HAP-1 (cell line): ENCODE data around the gene MBNL1.
A peak's percentile ranks its signal among the peaks of the same experiment; 100 is the strongest.
"Not testable (repeated sequence)": the region's sequence is repeated elsewhere in the genome, so short reads cannot be mapped to it uniquely, and the experiment has no call there.

ENCODE experiments used
- DNase-seq, 2 experiments: peaks; one replicate each; pipeline ENCODE4 v3.0.0-alpha.2; 2016 to 2020; ENCODE audit warnings: low spot score in 2 of 2
- H3K27me3 ChIP-seq: fragments of 250-450 bp; sonication (Bioruptor Pico); 2 replicates; pipeline ENCODE4 v1.5.1; 2020; ENCODE audit warnings: low read depth, mild to moderate bottlenecking, moderate library complexity
- H3K36me3 ChIP-seq: fragments of 250-450 bp; sonication (Bioruptor Pico); replicated peaks from 2 replicates; pipeline ENCODE4 v1.5.1; 2020; ENCODE audit warnings: mild to moderate bottlenecking
- H3K4me1 ChIP-seq: fragments of 250-450 bp; sonication (Bioruptor Pico); 2 replicates; pipeline ENCODE4 v1.5.1; 2020; ENCODE audit warnings: mild to moderate bottlenecking
- H3K4me3 ChIP-seq: fragments of 250-450 bp; sonication (Bioruptor Pico); 2 replicates; pipeline ENCODE4 v1.5.1; 2020; ENCODE audit warnings: mild to moderate bottlenecking, moderate library complexity
- H3K9me3 ChIP-seq: fragments of 250-450 bp; sonication (Bioruptor Pico); 2 replicates; pipeline ENCODE4 v1.5.1; 2020; ENCODE audit warnings: mild to moderate bottlenecking, moderate library complexity
- in situ Hi-C: fragments of 300-500 bp; cut with MboI; formaldehyde crosslinking; loops from 3 replicates; pipeline ENCODE4 v1.14.3; 2020; ENCODE audit warnings: low sequenced_read_pairs, inconsistent platforms, mixed read lengths

The MBNL1 gene

DNA sequence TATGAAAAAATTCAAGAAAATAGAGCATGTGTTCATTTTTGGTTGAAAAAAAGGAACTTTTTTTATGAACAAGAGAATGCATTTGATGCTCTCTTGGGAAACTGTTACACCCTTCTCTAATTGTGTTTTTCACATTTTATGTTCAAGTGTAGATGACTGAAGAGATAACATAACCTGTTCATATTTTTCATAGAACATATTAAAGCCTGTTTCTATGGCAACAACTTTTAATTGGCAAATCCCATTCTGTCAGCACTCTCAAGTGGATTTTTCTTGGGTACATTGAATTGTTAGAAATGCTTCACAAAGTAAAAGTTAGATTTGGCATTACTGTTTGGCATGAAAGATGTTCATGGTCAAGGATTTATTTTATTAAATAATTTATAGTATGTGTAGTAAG, 117.5 kb downstream of the MBNL1 start:
- Histone ChIP-seq H3K4me3 (no peak overlapping the region), H3K4me1 (peaks cover 50% of the 10 kb centered on the region), H3K27me3 (no peaks in the 10 kb centered on the region), H3K9me3 (no peaks in the 10 kb centered on the region), H3K36me3 (no peaks in the 10 kb centered on the region)
- no peak for DNase-seq
- in situ Hi-C loops = no loop called here

DNA sequence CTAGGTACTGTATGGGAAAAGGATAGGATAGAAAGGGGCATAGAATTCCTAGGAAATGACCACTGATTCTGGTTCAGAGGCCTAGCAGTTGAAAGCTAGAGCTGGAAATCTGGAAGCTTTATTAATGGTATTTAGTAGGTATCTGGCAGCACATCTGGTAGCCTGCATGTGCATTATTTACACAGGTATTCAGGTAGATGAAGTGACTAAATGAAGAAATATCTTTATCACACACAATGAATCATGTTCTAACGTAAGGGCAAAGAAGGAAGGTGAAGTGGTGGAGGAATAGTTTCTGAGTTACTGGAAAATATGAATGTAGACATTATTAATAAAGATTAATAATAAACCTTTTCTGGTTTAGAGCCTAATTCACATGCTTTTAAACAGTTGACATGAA, 119.9 kb downstream of the MBNL1 start:
- H3K4me1 ChIP-seq = peaks cover 55% of the 10 kb centered on the region
- H3K9me3 ChIP-seq = no peaks in the 10 kb centered on the region
- no peak for DNase-seq
- in situ Hi-C loops = no loop called here
- H3K4me3 ChIP-seq = no peak overlapping the region
- no peaks in the 10 kb centered on the region for H3K27me3 ChIP-seq
- H3K36me3 ChIP-seq = no peaks in the 10 kb centered on the region

DNA sequence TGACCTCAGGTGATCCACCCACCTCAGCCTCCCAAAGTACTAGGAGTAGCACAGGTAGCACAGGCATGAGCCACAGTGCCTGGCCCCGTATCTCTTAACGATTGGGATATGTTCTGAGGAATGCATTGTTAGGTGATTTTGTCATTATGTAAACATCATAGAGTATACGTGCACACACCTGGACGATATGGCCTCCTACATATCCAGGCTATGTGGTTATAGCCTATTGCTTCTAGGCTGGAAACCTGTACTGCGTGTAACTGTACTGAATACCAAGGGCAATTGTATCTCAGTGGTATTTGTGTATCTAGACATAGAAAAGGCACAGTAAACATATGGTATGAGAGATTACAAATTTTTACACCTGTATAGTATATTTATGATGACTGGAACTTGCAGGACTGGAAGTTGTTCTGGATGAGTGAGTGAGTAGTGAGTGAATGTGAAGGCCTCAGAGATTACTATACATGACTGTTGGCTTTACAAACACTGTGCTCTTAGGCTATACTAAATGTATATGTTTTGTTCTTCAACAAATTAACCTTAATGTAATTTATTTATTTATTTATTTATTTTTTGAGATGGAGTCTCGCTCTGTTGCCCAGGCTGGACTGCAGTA, 120.7 kb downstream of the MBNL1 start:
- no peak overlapping the region for H3K4me3 ChIP-seq
- H3K36me3 ChIP-seq = no peaks in the 10 kb centered on the region
- in situ Hi-C loops = no loop called here
- peaks cover 54% of the 10 kb centered on the region for H3K4me1 ChIP-seq
- H3K27me3 ChIP-seq = no peaks in the 10 kb centered on the region
- no peaks in the 10 kb centered on the region for H3K9me3 ChIP-seq
- no peak for DNase-seq

DNA sequence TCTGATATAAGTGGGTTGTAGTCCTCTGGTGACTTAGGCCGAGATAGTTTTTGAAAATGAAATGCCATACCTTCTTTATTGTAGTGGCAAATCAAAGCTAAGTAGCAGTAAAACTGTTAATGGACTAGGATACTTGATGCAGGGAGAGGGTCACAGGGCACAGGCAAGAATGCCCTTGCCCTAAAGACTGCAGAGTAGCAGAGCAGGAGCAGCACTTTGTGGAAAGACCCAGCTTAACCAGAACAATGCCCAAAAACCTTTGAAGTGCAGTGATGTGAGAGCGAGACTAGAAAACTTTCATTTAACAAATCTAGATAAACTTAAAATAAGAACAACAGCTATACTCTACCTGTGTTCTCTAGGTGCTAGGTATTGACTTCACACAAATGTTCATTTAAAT, 121.9 kb downstream of the MBNL1 start:
- Histone ChIP-seq H3K36me3 (no peaks in the 10 kb centered on the region), H3K9me3 (no peaks in the 10 kb centered on the region), H3K27me3 (no peaks in the 10 kb centered on the region), H3K4me3 (no peak overlapping the region), H3K4me1 (peaks cover 42% of the 10 kb centered on the region)
- no peak for DNase-seq
- in situ Hi-C loops = no loop called here

DNA sequence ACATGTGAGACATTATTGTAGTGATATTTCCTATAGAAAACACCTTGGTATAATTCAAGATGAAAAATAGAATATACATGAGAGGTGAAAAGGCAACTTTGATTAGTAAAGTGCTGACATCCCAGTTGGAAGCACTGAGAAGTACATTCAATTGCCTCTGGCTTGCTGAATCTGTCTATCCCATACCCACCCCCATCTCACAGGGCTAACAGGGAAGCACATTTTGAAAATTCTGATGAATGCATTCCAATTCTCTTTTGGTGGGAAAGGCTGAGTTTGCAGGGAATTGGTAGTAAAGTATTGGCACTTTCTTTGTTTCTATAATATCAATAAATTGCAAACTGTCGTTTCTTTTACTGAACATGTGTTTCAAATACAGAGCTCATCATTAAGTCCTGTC, 122.9 kb downstream of the MBNL1 start:
- DNase-seq = no peak
- Histone ChIP-seq H3K9me3 (no peaks in the 10 kb centered on the region), H3K36me3 (no peaks in the 10 kb centered on the region), H3K4me1 (peaks cover 34% of the 10 kb centered on the region), H3K27me3 (no peaks in the 10 kb centered on the region), H3K4me3 (no peak overlapping the region)
- in situ Hi-C loops = no loop called here

DNA sequence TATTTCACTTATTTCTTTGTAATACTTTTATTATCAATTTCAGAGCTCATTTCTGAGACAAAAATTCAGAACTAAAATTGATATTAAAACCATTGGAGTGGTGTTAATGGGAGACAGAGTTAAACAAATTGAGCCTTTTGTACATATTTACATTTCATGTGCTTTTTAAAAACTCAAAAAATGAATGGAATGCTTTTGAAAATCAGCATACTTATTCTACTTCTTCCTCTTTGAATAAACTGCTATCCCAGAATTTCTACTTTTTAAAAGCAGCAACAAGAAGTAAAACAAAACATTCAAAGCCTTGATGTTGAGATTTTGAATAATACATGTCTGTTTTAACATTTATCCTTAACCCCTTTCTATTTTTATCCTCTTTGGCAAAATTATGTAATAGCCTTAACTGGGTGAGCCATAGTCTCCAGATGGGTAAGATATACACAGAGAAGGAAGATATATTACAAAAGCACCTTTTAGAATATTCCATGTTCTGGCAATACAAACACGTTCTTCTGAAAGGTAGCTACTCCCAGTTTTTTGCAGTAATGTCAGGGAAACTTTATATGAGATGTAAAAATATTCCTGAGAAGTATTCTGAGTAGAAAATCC, 123.6 kb downstream of the MBNL1 start:
- H3K36me3 ChIP-seq = no peaks in the 10 kb centered on the region
- H3K9me3 ChIP-seq = no peaks in the 10 kb centered on the region
- no peaks in the 10 kb centered on the region for H3K27me3 ChIP-seq
- no peak overlapping the region for H3K4me3 ChIP-seq
- DNase-seq = no peak
- peaks cover 34% of the 10 kb centered on the region for H3K4me1 ChIP-seq
- in situ Hi-C loops = no loop called here

DNA sequence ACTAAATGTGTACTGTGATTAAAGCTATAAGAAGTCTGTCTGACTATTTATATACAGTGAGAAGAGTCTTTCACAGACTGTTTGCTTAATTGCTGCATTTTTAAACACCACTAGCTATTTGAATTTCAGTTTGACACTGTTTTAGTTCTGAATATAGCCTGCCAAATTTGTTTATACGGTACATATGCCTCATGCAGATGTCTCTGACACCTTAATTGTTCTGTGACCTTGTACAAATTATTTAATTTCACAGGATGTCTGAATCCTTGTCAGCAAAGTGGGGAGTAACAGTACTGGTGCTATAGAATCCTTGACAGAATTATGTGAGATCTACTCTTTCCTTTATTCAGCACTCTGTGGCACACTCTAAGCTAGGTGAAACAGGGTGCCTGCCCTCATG, 125.5 kb downstream of the MBNL1 start:
- no peaks in the 10 kb centered on the region for H3K27me3 ChIP-seq
- H3K4me1 ChIP-seq = peaks cover 45% of the 10 kb centered on the region
- H3K4me3 ChIP-seq = no peak overlapping the region
- H3K9me3 ChIP-seq = no peaks in the 10 kb centered on the region
- no peak for DNase-seq
- in situ Hi-C loops = no loop called here
- H3K36me3 ChIP-seq = no peaks in the 10 kb centered on the region

DNA sequence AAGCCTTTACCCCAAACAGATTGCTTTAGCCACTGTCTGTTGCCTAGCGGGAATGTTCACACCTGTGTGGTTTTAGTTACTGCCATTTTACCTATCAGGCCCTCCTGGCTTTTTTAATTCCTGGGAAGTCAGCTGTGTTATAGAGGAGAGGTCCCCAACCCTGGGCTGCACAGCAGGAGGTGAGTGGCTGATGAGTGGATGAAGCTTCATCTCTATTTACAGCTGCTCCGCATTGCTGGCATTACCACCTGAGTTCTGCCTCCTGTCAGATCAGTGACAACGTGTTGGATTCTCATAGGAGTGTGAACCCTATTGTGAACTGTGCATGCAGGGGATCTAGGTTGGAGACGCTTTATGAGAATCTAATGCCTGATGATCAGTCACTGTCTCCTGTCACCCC, 127.0 kb downstream of the MBNL1 start:
- no peaks in the 10 kb centered on the region for H3K9me3 ChIP-seq
- no peaks in the 10 kb centered on the region for H3K36me3 ChIP-seq
- H3K4me3 ChIP-seq = no peak overlapping the region
- no peak for DNase-seq
- peaks cover 39% of the 10 kb centered on the region for H3K4me1 ChIP-seq
- H3K27me3 ChIP-seq = no peaks in the 10 kb centered on the region
- in situ Hi-C loops = no loop called here

DNA sequence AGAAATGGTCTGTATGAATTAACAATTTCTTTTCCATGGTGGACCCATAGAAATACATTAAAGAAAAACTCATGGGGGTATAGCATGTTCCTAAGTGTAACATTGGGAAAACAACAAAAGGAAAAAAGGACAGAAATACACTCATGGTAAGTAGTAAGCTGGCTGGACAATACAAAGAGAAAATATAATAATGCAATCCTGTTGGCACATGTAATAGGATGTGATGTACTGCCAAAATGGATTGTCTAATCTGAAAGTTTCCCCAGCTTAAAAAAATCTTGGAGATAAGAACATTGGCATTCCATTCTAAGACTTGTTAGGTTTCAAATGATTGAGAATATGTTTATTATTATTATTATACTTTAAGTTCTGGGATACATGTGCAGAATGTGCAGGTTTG, 128.1 kb downstream of the MBNL1 start:
- Histone ChIP-seq H3K4me1 (peaks cover 28% of the 10 kb centered on the region), H3K27me3 (no peaks in the 10 kb centered on the region), H3K9me3 (no peaks in the 10 kb centered on the region), H3K4me3 (no peak overlapping the region), H3K36me3 (no peaks in the 10 kb centered on the region)
- no peak for DNase-seq
- in situ Hi-C loops = no loop called here

DNA sequence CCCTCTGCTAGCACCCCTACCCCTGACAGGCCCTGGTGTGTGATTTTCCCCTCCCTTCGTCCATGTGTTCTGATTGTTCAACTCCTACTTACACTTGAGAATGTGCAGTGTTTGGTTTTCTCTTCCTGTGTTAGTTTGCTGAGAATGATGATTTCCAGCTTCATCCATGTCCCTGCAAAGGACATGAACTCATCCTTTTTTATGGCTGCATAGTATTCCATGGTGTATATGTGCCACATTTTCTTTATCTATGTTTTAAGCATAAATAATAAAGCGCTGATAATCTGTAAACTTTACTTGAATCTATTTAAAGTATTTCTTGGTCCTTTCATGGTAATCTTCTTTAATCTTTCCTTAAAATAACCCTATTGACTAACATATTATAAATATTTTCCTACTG, 128.6 kb downstream of the MBNL1 start:
- H3K4me1 ChIP-seq = peaks cover 23% of the 10 kb centered on the region
- H3K27me3 ChIP-seq, in situ Hi-C loops, H3K9me3 ChIP-seq, DNase-seq, H3K4me3 ChIP-seq, H3K36me3 ChIP-seq: not testable (repeated sequence)

DNA sequence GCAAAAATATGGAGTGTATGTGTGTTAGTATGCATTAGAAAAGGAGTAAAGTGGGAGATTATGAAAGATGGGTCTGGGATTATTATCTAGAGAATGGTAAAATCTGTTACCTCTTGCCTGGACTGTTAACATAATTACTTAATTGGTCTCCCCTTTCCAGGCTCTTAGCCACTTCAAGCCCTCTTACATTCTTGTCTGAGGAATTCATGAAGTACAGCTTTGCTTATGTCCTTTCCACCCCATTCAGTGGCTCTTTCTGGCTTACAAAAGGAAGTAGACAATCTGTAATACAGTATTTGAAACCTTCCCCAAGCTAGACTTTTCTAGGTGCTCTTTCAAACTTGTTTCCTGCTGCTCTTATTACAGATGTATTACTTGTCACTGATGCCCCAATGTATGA, 129.8 kb downstream of the MBNL1 start:
- DNase-seq = peak; percentile 20 to 65
- H3K27me3 ChIP-seq = no peaks in the 10 kb centered on the region
- H3K36me3 ChIP-seq = no peaks in the 10 kb centered on the region
- H3K4me1 ChIP-seq = peaks cover 16% of the 10 kb centered on the region
- in situ Hi-C loops = no loop called here
- H3K4me3 ChIP-seq = no peak overlapping the region
- no peaks in the 10 kb centered on the region for H3K9me3 ChIP-seq

DNA sequence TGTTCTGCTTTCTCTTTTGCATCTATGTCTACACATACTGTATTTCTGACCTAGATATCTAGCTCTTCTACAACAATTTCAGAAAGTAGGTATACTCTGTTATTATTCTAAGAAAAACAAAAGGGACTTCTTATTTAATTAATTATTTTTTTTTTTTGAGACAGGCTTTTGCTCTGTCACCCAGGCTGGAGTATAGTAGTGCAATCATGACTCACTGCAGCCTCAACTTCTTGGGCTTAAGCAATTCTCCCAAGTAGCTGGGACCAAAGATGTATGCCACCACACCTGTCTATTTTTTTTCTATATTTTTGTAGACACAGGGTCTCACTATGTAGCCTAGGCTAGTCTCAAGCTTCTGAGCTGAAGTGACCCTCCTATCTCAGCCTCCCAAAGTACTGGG, 130.6 kb downstream of the MBNL1 start:
- no peaks in the 10 kb centered on the region for H3K36me3 ChIP-seq
- in situ Hi-C loops = no loop called here
- H3K4me1 ChIP-seq = peaks cover 22% of the 10 kb centered on the region
- no peaks in the 10 kb centered on the region for H3K27me3 ChIP-seq
- H3K9me3 ChIP-seq = no peaks in the 10 kb centered on the region
- H3K4me3 ChIP-seq = no peak overlapping the region
- DNase-seq = no peak

DNA sequence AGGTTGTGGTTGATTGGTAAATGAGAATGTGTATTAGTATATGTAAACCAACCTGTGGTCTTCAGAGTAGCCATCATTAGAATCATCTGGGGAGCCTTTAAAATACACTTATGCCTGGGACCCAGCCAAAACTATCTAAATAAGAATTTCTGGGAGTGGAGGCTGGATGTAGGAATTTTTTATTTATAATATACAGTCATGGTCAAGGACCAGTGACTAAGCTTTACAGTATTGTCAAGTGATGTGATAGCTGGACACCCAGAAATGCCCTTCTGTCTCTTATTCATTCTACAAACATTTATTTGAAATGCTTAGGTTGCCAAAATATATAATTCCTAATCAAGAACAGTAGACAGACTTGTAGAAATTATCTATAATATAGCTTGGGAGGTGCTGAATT, 132.2 kb downstream of the MBNL1 start:
- Histone ChIP-seq H3K36me3 (no peaks in the 10 kb centered on the region), H3K9me3 (no peaks in the 10 kb centered on the region), H3K4me1 (peaks cover 34% of the 10 kb centered on the region), H3K27me3 (no peaks in the 10 kb centered on the region), H3K4me3 (no peak overlapping the region)
- in situ Hi-C loops = no loop called here
- DNase-seq = no peak

DNA sequence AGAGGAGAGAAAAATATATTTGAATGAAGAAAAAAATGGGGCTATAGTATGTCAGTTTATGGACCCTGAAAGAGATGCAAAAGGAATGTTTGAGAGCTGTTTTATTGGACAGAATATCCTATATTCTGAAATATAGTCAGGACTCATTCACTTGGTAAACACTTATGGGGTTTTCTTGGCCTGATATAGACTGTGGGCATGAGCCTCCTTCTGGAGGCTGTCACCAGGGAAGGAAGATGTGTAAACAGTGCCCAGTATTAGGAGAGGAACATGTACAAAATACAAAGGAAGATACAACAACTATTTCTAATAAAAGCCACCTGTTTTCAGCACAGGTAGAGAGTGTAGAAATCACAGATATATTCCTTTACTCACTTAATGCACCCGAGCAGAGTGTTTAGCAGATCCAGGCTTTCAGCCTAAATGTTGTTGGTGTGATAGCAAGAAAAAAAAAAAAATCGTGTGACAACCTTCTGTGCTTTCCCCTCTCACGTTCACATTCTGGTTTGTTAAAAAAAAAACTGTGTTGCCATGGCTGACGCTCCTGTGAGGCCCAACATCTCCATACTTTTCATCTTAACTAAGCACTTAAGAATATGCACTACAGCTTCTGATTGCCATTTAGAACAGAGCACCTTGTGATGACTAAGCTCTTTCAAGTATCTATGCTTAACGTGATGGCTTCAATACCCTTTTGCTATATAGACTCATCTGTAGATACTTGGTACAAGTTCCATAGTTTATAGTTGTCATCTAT, 134.1 kb downstream of the MBNL1 start:
- H3K4me3 ChIP-seq = no peak overlapping the region
- DNase-seq = no peak
- H3K27me3 ChIP-seq = no peaks in the 10 kb centered on the region
- H3K4me1 ChIP-seq = peaks cover 43% of the 10 kb centered on the region
- in situ Hi-C loops = no loop called here
- H3K36me3 ChIP-seq = no peaks in the 10 kb centered on the region
- H3K9me3 ChIP-seq = no peaks in the 10 kb centered on the region
